ENCODE measurements around the gene ATOH8.

- TF ChIP-seq POLR2AphosphoS5 (IDR thresholded peaks at IDR 0.05; ENCODE audit: borderline replicate concordance, low read depth, low read length), result no peak
- no peak for TF ChIP-seq EZH2 (IDR thresholded peaks at IDR 0.05)
These were observed 2.2 kb upstream of the ATOH8 start for GRCh38 chr2:85751627-85752026.

Data from SK-N-MC (cell line).